ENCODE results near the gene GAS2.

- TF ChIP-seq CTCF (IDR thresholded peaks at IDR 0.05), result no peak
- TF ChIP-seq POLR2A (IDR thresholded peaks at IDR 0.05), result no peak
Measured at GRCh38 chr11:22711071-22711770, 44.8 kb downstream of the GAS2 start.

Data from right lobe of liver (tissue), 4 donors.